Epithelial cell of esophagus (primary cell): ENCODE results near the gene HIF3A.
A peak's percentile ranks its signal among the peaks of the same experiment; 100 is the strongest.
"Not testable (repeated sequence)": the region's sequence is repeated elsewhere in the genome, so short reads cannot be mapped to it uniquely, and the experiment has no call there.

Experiments used
- DNase-seq: peaks from one replicate; pipeline ENCODE4 v3.0.0; 2010; ENCODE audit warnings: low read depth
- H3K4me3 ChIP-seq: 2 replicates; pipeline ENCODE4 v1.5.1; 2011; ENCODE audit warnings: mild to moderate bottlenecking, low read length, control low read depth
- CTCF ChIP-seq: IDR thresholded peaks from 2 replicates; pipeline ENCODE4 v1.5.1; 2011; ENCODE audit warnings: low read depth, mild to moderate bottlenecking, low read length, control low read depth, inconsistent platforms; ENCODE audit not compliant: insufficient read depth; ENCODE audit errors: missing control alignments

HIF3A gene

GRCh38 chr19:46265217-46265828, 31.5 kb upstream of the HIF3A start:
- H3K4me3 ChIP-seq, result no peak overlapping the region
- DNase-seq, result peak; percentile 84
- peak; percentile 76 for TF ChIP-seq CTCF

- no peak overlapping the region for H3K4me3 ChIP-seq
- DNase-seq, result no peak
- TF ChIP-seq CTCF, result no peak
Measured at GRCh38 chr19:46269101-46269500, 27.7 kb upstream of the HIF3A start.

- TF ChIP-seq CTCF, result no peak
- no peak for DNase-seq
- no peak overlapping the region for H3K4me3 ChIP-seq
Measured at GRCh38 chr19:46270521-46271256, 26.2 kb upstream of the HIF3A start.

- no peak overlapping the region for H3K4me3 ChIP-seq
- TF ChIP-seq CTCF, result no peak
- peak; percentile 66 for DNase-seq
Measured at GRCh38 chr19:46271481-46272197, 25.2 kb upstream of the HIF3A start.

- DNase-seq, H3K4me3 ChIP-seq: not testable (repeated sequence)
Measured at GRCh38 chr19:46273931-46274330, 22.9 kb upstream of the HIF3A start.

- no peak for DNase-seq
- TF ChIP-seq CTCF, result no peak
- H3K4me3 ChIP-seq, result no peak overlapping the region
Measured at GRCh38 chr19:46279177-46279576, 17.7 kb upstream of the HIF3A start.

GRCh38 chr19:46283771-46284170, 13.1 kb upstream of the HIF3A start:
- no peak for TF ChIP-seq CTCF
- DNase-seq, result no peak
- no peak overlapping the region for H3K4me3 ChIP-seq
